Measurements from ENCODE around the gene TRAPPC14. TPM values are rescaled to one million over a fixed set of nuclear protein-coding genes. Genes with fewer than 3 reads are reported as not detected.

Gene TRAPPC14
- total RNA-seq, 2 donors from 2014 or later: 24.7 to 30.0 TPM

DNA sequence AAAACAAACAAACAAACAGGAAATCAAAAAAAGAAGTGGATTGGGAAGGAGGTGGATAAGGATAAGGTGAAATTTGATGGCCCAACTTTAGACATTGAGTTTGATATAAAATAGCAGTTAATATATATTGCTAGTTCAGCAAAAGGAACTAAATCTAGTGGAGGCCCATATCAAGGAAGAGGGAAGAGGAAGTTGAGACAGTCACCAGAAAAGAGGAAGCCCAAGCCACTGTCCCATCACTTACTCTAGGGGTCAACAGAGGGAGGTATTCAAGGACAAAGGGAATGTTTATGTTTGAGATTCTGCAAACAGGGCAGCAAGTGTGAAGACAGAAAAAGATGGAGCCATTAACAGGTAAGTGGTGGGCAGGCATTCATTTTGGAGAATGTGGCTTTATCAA, 6.1 kb downstream of the TRAPPC14 start:
- Mint-ChIP-seq H3K36me3 (ENCODE audit: low read depth) (peaks cover 39% of the 10 kb centered on the region), H3K4me1 (peaks cover 43% of the 10 kb centered on the region), H3K27ac (no peak overlapping the region), H3K27me3 (ENCODE audit: insufficient read depth) (no peaks in the 10 kb centered on the region), H3K4me3 (no peak overlapping the region), H3K9me3 (no peaks in the 10 kb centered on the region)
- TF ChIP-seq, protein P1, sequence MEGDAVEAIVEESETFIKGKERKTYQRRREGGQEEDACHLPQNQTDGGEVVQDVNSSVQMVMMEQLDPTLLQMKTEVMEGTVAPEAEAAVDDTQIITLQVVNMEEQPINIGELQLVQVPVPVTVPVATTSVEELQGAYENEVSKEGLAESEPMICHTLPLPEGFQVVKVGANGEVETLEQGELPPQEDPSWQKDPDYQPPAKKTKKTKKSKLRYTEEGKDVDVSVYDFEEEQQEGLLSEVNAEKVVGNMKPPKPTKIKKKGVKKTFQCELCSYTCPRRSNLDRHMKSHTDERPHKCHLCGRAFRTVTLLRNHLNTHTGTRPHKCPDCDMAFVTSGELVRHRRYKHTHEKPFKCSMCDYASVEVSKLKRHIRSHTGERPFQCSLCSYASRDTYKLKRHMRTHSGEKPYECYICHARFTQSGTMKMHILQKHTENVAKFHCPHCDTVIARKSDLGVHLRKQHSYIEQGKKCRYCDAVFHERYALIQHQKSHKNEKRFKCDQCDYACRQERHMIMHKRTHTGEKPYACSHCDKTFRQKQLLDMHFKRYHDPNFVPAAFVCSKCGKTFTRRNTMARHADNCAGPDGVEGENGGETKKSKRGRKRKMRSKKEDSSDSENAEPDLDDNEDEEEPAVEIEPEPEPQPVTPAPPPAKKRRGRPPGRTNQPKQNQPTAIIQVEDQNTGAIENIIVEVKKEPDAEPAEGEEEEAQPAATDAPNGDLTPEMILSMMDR (conservative IDR thresholded peaks at IDR 0.05): no peak
- Histone ChIP-seq H3K27ac (ENCODE audit: low read depth, low read length) (no peak overlapping the region), H3K27me3 (ENCODE audit: control insufficient read depth, insufficient read depth, low read length, poor library complexity, severe bottlenecking) (no peaks in the 10 kb centered on the region), H3K4me1 (ENCODE audit: control insufficient read depth, insufficient read depth, low read length) (peaks cover 23% of the 10 kb centered on the region), H3K36me3 (ENCODE audit: control insufficient read depth, insufficient read depth, low read length) (peaks cover 47% of the 10 kb centered on the region), H3K9ac (ENCODE audit: extremely low read depth, low read length, poor library complexity, severe bottlenecking) (no peak overlapping the region), H3K4me3 (ENCODE audit: low read length) (no peak overlapping the region), H3K9me3 (ENCODE audit: control insufficient read depth, low read length) (no peaks in the 10 kb centered on the region)
- no peak for DNase-seq

DNA sequence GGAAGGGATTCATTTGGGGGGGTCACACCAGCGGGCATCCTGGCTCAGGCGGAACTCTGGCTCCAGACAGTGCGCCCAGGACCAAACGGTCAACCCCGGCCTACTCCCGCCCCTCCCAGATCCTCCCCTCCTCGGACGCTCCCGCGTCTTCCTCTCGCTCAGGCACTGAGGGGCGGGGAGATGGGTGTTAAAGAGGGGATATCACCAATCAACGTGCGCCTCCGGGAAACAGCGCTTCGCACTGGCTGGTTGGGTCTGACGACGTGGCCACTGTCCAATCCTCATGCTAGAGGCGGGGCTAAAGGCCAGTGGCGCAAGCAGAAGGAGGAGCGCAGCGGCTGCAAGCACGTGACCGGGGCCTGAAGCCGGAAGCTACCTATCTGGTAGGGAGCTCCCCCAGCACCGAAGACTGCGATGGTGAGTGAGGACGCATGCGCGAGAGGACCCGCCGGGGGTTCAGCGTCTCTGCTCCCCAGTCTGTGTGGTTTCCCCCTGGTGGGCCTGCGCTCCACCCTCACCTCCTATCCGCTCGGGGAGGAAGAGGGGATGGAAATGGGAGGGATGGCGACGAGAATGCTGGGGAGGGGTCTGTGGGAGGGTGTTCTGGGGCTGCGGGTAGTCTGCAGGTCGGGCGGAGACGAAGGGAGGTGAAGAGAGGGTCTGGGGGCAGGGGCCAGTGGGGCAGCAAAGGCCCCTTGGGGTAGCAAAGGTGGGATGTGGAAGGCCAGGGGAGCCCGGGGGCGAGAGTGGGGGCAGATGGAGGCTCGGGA, 9.8 kb downstream of the TRAPPC14 start, which contains the start of gene LAMTOR4:
TSS of gene LAMTOR4 (plus strand) at position 360 of the 770 bp plus-strand sequence. CDS start at position 415, 55 bp downstream.
- peak within 1 kb of the TSS; percentile 99 for H3K4me3 Mint-ChIP-seq
- H3K4me1 Mint-ChIP-seq: peaks cover 19% of the 10 kb centered on the region
- H3K27ac Mint-ChIP-seq: peak within 1 kb of the TSS; percentile 97
- Histone ChIP-seq H3K4me3 (ENCODE audit: low read length) (peak within 1 kb of the TSS; percentile 97), H3K27ac (ENCODE audit: low read depth, low read length) (peak within 1 kb of the TSS; percentile 16), H3K36me3 (ENCODE audit: control insufficient read depth, insufficient read depth, low read length) (peaks cover 18% of the 10 kb centered on the region), H3K9me3 (ENCODE audit: control insufficient read depth, low read length) (no peaks in the 10 kb centered on the region), H3K9ac (ENCODE audit: extremely low read depth, low read length, poor library complexity, severe bottlenecking) (peak within 1 kb of the TSS; percentile 56), H3K27me3 (ENCODE audit: control insufficient read depth, insufficient read depth, low read length, poor library complexity, severe bottlenecking) (no peaks in the 10 kb centered on the region), H3K4me1 (ENCODE audit: control insufficient read depth, insufficient read depth, low read length) (peaks cover 8% of the 10 kb centered on the region)
- H3K27me3 Mint-ChIP-seq (ENCODE audit: insufficient read depth): no peaks in the 10 kb centered on the region
- TF ChIP-seq, protein P1 (conservative IDR thresholded peaks at IDR 0.05): peak; percentile 21
- peaks cover 28% of the 10 kb centered on the region for H3K36me3 Mint-ChIP-seq (ENCODE audit: low read depth)
- 0 to 1% methylated on average over 17 to 44 of the region's 46 CpGs for WGBS, 2 experiments (ENCODE audit: insufficient coverage in 1 of 2, insufficient read length in 1 of 2)
- DNase-seq: peak; percentile 99
- peaks cover 16% of the 10 kb centered on the region for H3K9me3 Mint-ChIP-seq

DNA sequence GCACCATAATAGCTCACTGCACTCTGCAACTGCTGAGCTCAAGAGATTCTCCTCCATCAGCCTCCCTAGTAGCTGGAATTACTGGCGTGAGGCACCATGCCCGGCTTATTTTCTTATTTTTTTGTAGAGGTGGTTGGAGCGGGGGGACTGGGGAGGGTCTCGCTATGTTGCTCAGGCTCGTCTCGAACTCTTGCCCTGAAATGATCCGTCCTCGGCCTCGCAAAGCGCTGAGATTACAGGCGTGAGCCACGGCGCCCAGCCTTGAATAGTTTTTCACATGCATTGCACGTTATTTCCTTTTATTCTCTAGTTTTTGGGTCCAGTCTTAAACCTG, 10.3 kb downstream of the TRAPPC14 start:
- H3K4me1 ChIP-seq (ENCODE audit: control insufficient read depth, insufficient read depth, low read length): peaks cover 3% of the 10 kb centered on the region
- TF ChIP-seq, protein P1 (conservative IDR thresholded peaks at IDR 0.05): no peak
- WGBS, 2 experiments (ENCODE audit: insufficient coverage in 1 of 2, insufficient read length in 1 of 2): 75 to 93% methylated on average over 9 to 14 of the region's 14 CpGs
- Mint-ChIP-seq H3K4me1 (peaks cover 16% of the 10 kb centered on the region), H3K36me3 (ENCODE audit: low read depth) (peaks cover 24% of the 10 kb centered on the region), H3K27me3 (ENCODE audit: insufficient read depth) (no peaks in the 10 kb centered on the region), H3K27ac (peak overlapping the region; percentile 97), H3K9me3 (peaks cover 16% of the 10 kb centered on the region), H3K4me3 (peak overlapping the region; percentile 99)
- H3K27me3 ChIP-seq (ENCODE audit: control insufficient read depth, insufficient read depth, low read length, poor library complexity, severe bottlenecking): no peaks in the 10 kb centered on the region
- H3K9ac ChIP-seq (ENCODE audit: extremely low read depth, low read length, poor library complexity, severe bottlenecking): no peak overlapping the region
- H3K27ac ChIP-seq (ENCODE audit: low read depth, low read length): peak overlapping the region; percentile 16
- no peak for DNase-seq
- H3K4me3 ChIP-seq (ENCODE audit: low read length): peak overlapping the region; percentile 97
- H3K36me3 ChIP-seq (ENCODE audit: control insufficient read depth, insufficient read depth, low read length): peaks cover 13% of the 10 kb centered on the region
- no peaks in the 10 kb centered on the region for H3K9me3 ChIP-seq (ENCODE audit: control insufficient read depth, low read length)

All from endodermal cell (in vitro differentiated cells).